Ishikawa (cell line): Measurements from ENCODE around the gene LRRC8E.

Experiments
- EGR1 ChIP-seq: IDR thresholded peaks from 2 replicates; pipeline ENCODE4 v1.6.1; 2012
- EP300 ChIP-seq: IDR thresholded peaks from 2 replicates; pipeline ENCODE4 v1.6.1; 2012; ENCODE audit warnings: borderline replicate concordance
- FOXM1 ChIP-seq: IDR thresholded peaks from 2 replicates; pipeline ENCODE4 v1.6.1; 2012; ENCODE audit warnings: low read depth, borderline replicate concordance
- REST ChIP-seq: IDR thresholded peaks from 2 replicates; pipeline ENCODE4 v1.6.1; 2012; ENCODE audit warnings: low read depth, mild to moderate bottlenecking
- TAF1 ChIP-seq: IDR thresholded peaks from 2 replicates; pipeline ENCODE4 v1.6.1; 2012; ENCODE audit warnings: low read depth, mild to moderate bottlenecking
- TCF12 ChIP-seq: IDR thresholded peaks from 2 replicates; pipeline ENCODE4 v1.6.1; 2012; ENCODE audit warnings: low read depth
- YY1 ChIP-seq: IDR thresholded peaks from 2 replicates; pipeline ENCODE4 v1.6.1; 2012; ENCODE audit warnings: low read depth
- TF ChIP-seq, protein P1 (sequence below): IDR thresholded peaks from 2 replicates; pipeline ENCODE4 v1.6.1; 2012
- TF ChIP-seq, protein P2 (sequence below): IDR thresholded peaks from 2 replicates; pipeline ENCODE4 v1.6.1; 2012

GRCh38 chr19:7867092-7867844, 21.0 kb upstream of the LRRC8E start:
- TF ChIP-seq YY1 (no peak), TAF1 (no peak), FOXM1 (no peak), TCF12 (no peak), EGR1 (no peak), REST (no peak), EP300 (no peak)
- TF ChIP-seq, protein P1, sequence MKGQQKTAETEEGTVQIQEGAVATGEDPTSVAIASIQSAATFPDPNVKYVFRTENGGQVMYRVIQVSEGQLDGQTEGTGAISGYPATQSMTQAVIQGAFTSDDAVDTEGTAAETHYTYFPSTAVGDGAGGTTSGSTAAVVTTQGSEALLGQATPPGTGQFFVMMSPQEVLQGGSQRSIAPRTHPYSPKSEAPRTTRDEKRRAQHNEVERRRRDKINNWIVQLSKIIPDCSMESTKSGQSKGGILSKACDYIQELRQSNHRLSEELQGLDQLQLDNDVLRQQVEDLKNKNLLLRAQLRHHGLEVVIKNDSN, result no peak
- TF ChIP-seq, protein P2, sequence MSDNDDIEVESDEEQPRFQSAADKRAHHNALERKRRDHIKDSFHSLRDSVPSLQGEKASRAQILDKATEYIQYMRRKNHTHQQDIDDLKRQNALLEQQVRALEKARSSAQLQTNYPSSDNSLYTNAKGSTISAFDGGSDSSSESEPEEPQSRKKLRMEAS, result no peak
